Trophoblast cell (in vitro differentiated cells and primary cell): ENCODE results near the gene LGALS1.
"Not testable (repeated sequence)": the region's sequence is repeated elsewhere in the genome, so short reads cannot be mapped to it uniquely, and the experiment has no call there.

Experiments
- DNase-seq, 2 donors: peaks; one replicate each; pipeline ENCODE4 v3.0.0-alpha.2; 2016
- H2AFZ ChIP-seq: 2 replicates; pipeline ENCODE4 v1.6.1; 2013; ENCODE audit warnings: low read length, moderate library complexity, mild to moderate bottlenecking; ENCODE audit not compliant: insufficient read depth, poor library complexity
- H2AK5ac ChIP-seq: 2 replicates; pipeline ENCODE4 v1.6.1; 2013; ENCODE audit warnings: mild to moderate bottlenecking, low read length
- H2BK120ac ChIP-seq: 2 replicates; pipeline ENCODE4 v1.6.1; 2013; ENCODE audit warnings: low read length, mild to moderate bottlenecking, moderate library complexity; ENCODE audit not compliant: insufficient read depth, poor library complexity
- H2BK12ac ChIP-seq: 2 replicates; pipeline ENCODE4 v1.6.1; 2013; ENCODE audit warnings: mild to moderate bottlenecking, low read length, moderate library complexity
- H2BK5ac ChIP-seq: 2 replicates; pipeline ENCODE4 v1.6.1; 2013; ENCODE audit warnings: low read length, low read depth, moderate library complexity, mild to moderate bottlenecking; ENCODE audit not compliant: poor library complexity
- H3K14ac ChIP-seq: 2 replicates; pipeline ENCODE4 v1.6.1; 2013; ENCODE audit warnings: mild to moderate bottlenecking, low read length
- H3K18ac ChIP-seq: 2 replicates; pipeline ENCODE4 v1.6.1; 2013; ENCODE audit warnings: mild to moderate bottlenecking, low read length
- H3K23ac ChIP-seq: 2 replicates; pipeline ENCODE4 v1.6.1; 2013; ENCODE audit warnings: low read length
- H3K27ac ChIP-seq: 2 replicates; pipeline ENCODE4 v1.5.1; 2013; ENCODE audit warnings: low read depth, mild to moderate bottlenecking, inconsistent platforms, low read length, moderate library complexity
- H3K27me3 ChIP-seq: 2 replicates; pipeline ENCODE4 v1.6.1; 2013; ENCODE audit warnings: inconsistent platforms, mild to moderate bottlenecking, low read length, moderate library complexity; ENCODE audit not compliant: insufficient read depth
- H3K36me3 ChIP-seq, 2 experiments: 1 replicate in 1 of 2; 2 replicates in 1 of 2; pipeline ENCODE4 v1.6.1; 2013; ENCODE audit warnings: low read length in 2 of 2, mild to moderate bottlenecking in 2 of 2, moderate library complexity in 1 of 2; ENCODE audit not compliant: insufficient read depth in 2 of 2, control insufficient read depth in 1 of 2
- H3K4ac ChIP-seq: 2 replicates; pipeline ENCODE4 v1.6.1; 2013; ENCODE audit warnings: low read depth, mild to moderate bottlenecking, low read length, moderate library complexity
- H3K4me1 ChIP-seq, 2 experiments: 1 replicate in 1 of 2; 2 replicates in 1 of 2; pipeline ENCODE4 v1.6.1; 2013; ENCODE audit warnings: low read length in 2 of 2, mild to moderate bottlenecking in 2 of 2, moderate library complexity in 1 of 2; ENCODE audit not compliant: insufficient read depth in 2 of 2, control insufficient read depth in 1 of 2
- H3K4me2 ChIP-seq: 2 replicates; pipeline ENCODE4 v1.6.1; 2013; ENCODE audit warnings: inconsistent platforms, mild to moderate bottlenecking, low read length, moderate library complexity
- H3K4me3 ChIP-seq: 2 replicates; pipeline ENCODE4 v1.5.1; 2013; ENCODE audit warnings: mild to moderate bottlenecking, low read depth, low read length, inconsistent platforms
- H3K79me1 ChIP-seq: one replicate; pipeline ENCODE4 v1.6.1; 2013; ENCODE audit warnings: low read length
- H3K79me2 ChIP-seq: 2 replicates; pipeline ENCODE4 v1.6.1; 2013; ENCODE audit warnings: low read length, mild to moderate bottlenecking; ENCODE audit not compliant: control insufficient read depth, insufficient read depth, poor library complexity
- H3K9ac ChIP-seq: 2 replicates; pipeline ENCODE4 v1.6.1; 2013; ENCODE audit warnings: mild to moderate bottlenecking, low read length
- H3K9me3 ChIP-seq: 2 replicates; pipeline ENCODE4 v1.6.1; 2013; ENCODE audit warnings: low read depth, mild to moderate bottlenecking, control low read depth, inconsistent platforms, low read length; ENCODE audit not compliant: insufficient read depth
- H4K12ac ChIP-seq: 2 replicates; pipeline ENCODE4 v1.6.1; 2013; ENCODE audit warnings: low read depth, mild to moderate bottlenecking, low read length, moderate library complexity
- H4K8ac ChIP-seq: 2 replicates; pipeline ENCODE4 v1.6.1; 2013; ENCODE audit warnings: low read depth, mild to moderate bottlenecking, low read length, moderate library complexity
- H4K91ac ChIP-seq: one replicate; pipeline ENCODE4 v1.6.1; 2013; ENCODE audit warnings: low read depth, mild to moderate bottlenecking, low read length, moderate library complexity
- WGBS: extraction: QIAGEN DNeasy Blood & Tissue Kit; methylation state at CpG from one replicate; pipeline ENCODE4 v1.1.7; 2013; ENCODE audit warnings: missing lambda C conversion rate; ENCODE audit not compliant: insufficient read length, insufficient coverage; ENCODE audit errors: extremely low coverage; 5-methylcytosine and 5-hydroxymethylcytosine counted together

Gene LGALS1

GRCh38 chr22:37656583-37656982 is 18.9 kb upstream of the LGALS1 start:
- not testable (repeated sequence) for H3K14ac ChIP-seq, H3K27me3 ChIP-seq, H3K4me3 ChIP-seq, H3K27ac ChIP-seq, H2BK120ac ChIP-seq, H3K9me3 ChIP-seq, DNase-seq, H2AK5ac ChIP-seq, H2AFZ ChIP-seq, H4K8ac ChIP-seq, H3K4ac ChIP-seq, H4K12ac ChIP-seq, H3K4me2 ChIP-seq, H3K18ac ChIP-seq, H3K23ac ChIP-seq, H2BK5ac ChIP-seq, H3K79me1 ChIP-seq, H3K9ac ChIP-seq, H2BK12ac ChIP-seq, H3K79me2 ChIP-seq, H4K91ac ChIP-seq
- H3K4me1 ChIP-seq = peaks cover 12 to 15% of the 10 kb centered on the region in 2 experiments
- no CpG with 5 or more reads among the region's 4 CpGs for WGBS
- H3K36me3 ChIP-seq = peaks cover 25% of the 10 kb centered on the region in 2 experiments

GRCh38 chr22:37657590-37658132 is 17.8 kb upstream of the LGALS1 start:
- DNase-seq = peak in 1 of 2 donors; percentile 30
- Histone ChIP-seq H3K4ac (no peak overlapping the region), H3K27ac (no peak overlapping the region), H3K79me1 (no peaks in the 10 kb centered on the region), H3K14ac (no peak overlapping the region), H4K8ac (peak overlapping the region; percentile 64), H3K9me3 (peaks cover 2% of the 10 kb centered on the region), H2BK12ac (no peak overlapping the region), H3K23ac (no peak overlapping the region), H3K4me1 (peaks cover 12 to 15% of the 10 kb centered on the region in 2 experiments), H2BK5ac (no peak overlapping the region), H2AFZ (peak overlapping the region; percentile 11), H4K91ac (no peak overlapping the region), H2AK5ac (no peak overlapping the region), H3K4me2 (peak overlapping the region; percentile 92), H3K4me3 (no peak overlapping the region), H2BK120ac (no peak overlapping the region), H3K18ac (no peak overlapping the region), H3K27me3 (no peaks in the 10 kb centered on the region), H3K36me3 (peaks cover 18 to 19% of the 10 kb centered on the region in 2 experiments), H3K79me2 (peaks cover 3% of the 10 kb centered on the region), H4K12ac (no peak overlapping the region), H3K9ac (no peak overlapping the region)
- WGBS = no CpG with 5 or more reads among the region's 6 CpGs

GRCh38 chr22:37658133-37659065 is 17.0 kb upstream of the LGALS1 start, which contains the start of gene PDXP:
PDXP (plus strand) TSS chr22:37658723; CDS start chr22:37658783, 60 bp downstream.
- H4K91ac ChIP-seq = no peak within 1 kb of the TSS
- peak within 1 kb of the TSS; percentile 92 for H3K4me2 ChIP-seq
- H4K8ac ChIP-seq = peak within 1 kb of the TSS; percentile 81
- H3K27ac ChIP-seq = no peak within 1 kb of the TSS
- H2AFZ ChIP-seq = peak within 1 kb of the TSS; percentile 76
- peaks cover 3% of the 10 kb centered on the region for H3K79me2 ChIP-seq
- H3K4me1 ChIP-seq = peaks cover 12 to 15% of the 10 kb centered on the region in 2 experiments
- H3K23ac ChIP-seq = no peak within 1 kb of the TSS
- H3K4ac ChIP-seq = no peak within 1 kb of the TSS
- H3K4me3 ChIP-seq = peak within 1 kb of the TSS; percentile 86
- no peak within 1 kb of the TSS for H2BK5ac ChIP-seq
- peak within 1 kb of the TSS; percentile 28 for H3K18ac ChIP-seq
- H2BK120ac ChIP-seq = no peak within 1 kb of the TSS
- no peaks in the 10 kb centered on the region for H3K27me3 ChIP-seq
- H3K14ac ChIP-seq = peak within 1 kb of the TSS; percentile 23
- peak within 1 kb of the TSS; percentile 3 for H2AK5ac ChIP-seq
- H3K79me1 ChIP-seq = no peaks in the 10 kb centered on the region
- DNase-seq = peak; percentile 99
- peaks cover 2% of the 10 kb centered on the region for H3K9me3 ChIP-seq
- whole genome bisulfite sequencing = no CpG with 5 or more reads among the region's 101 CpGs
- peaks cover 12% of the 10 kb centered on the region in 2 experiments for H3K36me3 ChIP-seq
- no peak within 1 kb of the TSS for H3K9ac ChIP-seq
- peak within 1 kb of the TSS; percentile 23 for H4K12ac ChIP-seq
- H2BK12ac ChIP-seq = no peak within 1 kb of the TSS

- Histone ChIP-seq H4K12ac (peak overlapping the region; percentile 23), H2AK5ac (peak overlapping the region; percentile 3), H2BK12ac (no peak overlapping the region), H3K27me3 (no peaks in the 10 kb centered on the region), H2BK5ac (no peak overlapping the region), H3K79me1 (no peaks in the 10 kb centered on the region), H3K79me2 (peaks cover 3% of the 10 kb centered on the region), H2AFZ (peak overlapping the region; percentile 76), H3K4me2 (peak overlapping the region; percentile 92), H4K8ac (peak overlapping the region; percentile 81), H2BK120ac (no peak overlapping the region), H4K91ac (no peak overlapping the region), H3K9me3 (peaks cover 2% of the 10 kb centered on the region), H3K4ac (no peak overlapping the region), H3K23ac (no peak overlapping the region), H3K4me1 (peaks cover 12 to 15% of the 10 kb centered on the region in 2 experiments), H3K4me3 (peak overlapping the region; percentile 86), H3K14ac (peak overlapping the region; percentile 23), H3K18ac (peak overlapping the region; percentile 28), H3K9ac (no peak overlapping the region), H3K36me3 (peaks cover 4 to 6% of the 10 kb centered on the region in 2 experiments), H3K27ac (no peak overlapping the region)
- WGBS = no CpG with 5 or more reads among the region's 68 CpGs
- no peak for DNase-seq
Measured at GRCh38 chr22:37659066-37659896, 16.2 kb upstream of the LGALS1 start.
